HFFc6 (cell line): ENCODE measurements around the gene TLR7. TPM values are rescaled to one million over a fixed set of nuclear protein-coding genes. Genes with fewer than 3 reads are reported as not detected.

Source experiments
- DNase-seq: peaks from one replicate; pipeline ENCODE4 v3.0.0-alpha.2; 2018
- H3K27ac Mint-ChIP-seq: 2 replicates; pipeline ENCODE4 v1.8.0; 2020; ENCODE audit warnings: mild to moderate bottlenecking, mixed read lengths
- H3K27me3 Mint-ChIP-seq: 2 replicates; pipeline ENCODE4 v1.8.0; 2021; ENCODE audit warnings: mild to moderate bottlenecking, moderate library complexity, mixed read lengths; ENCODE audit not compliant: insufficient read depth
- H3K36me3 Mint-ChIP-seq: 2 replicates; pipeline ENCODE4 v1.8.0; 2021; ENCODE audit warnings: low read depth, mixed read lengths
- H3K4me1 Mint-ChIP-seq: 2 replicates; pipeline ENCODE4 v1.8.0; 2020; ENCODE audit warnings: low read depth, mixed read lengths
- H3K4me3 Mint-ChIP-seq: 2 replicates; pipeline ENCODE4 v1.8.0; 2020; ENCODE audit warnings: mild to moderate bottlenecking, moderate library complexity, mixed read lengths
- H3K9me3 Mint-ChIP-seq: 2 replicates; pipeline ENCODE4 v1.8.0; 2020; ENCODE audit warnings: mild to moderate bottlenecking, mixed read lengths
- total RNA-seq, 6 experiments: library from RNA; stranded (reverse); fragmentation: NEBNext Ultra II Directional; extraction: Animal tissue kit (Norgen Biotek cat#: 25700); gene quantifications; 2 replicates in 1 of 6; 3 replicates in 5 of 6; pipeline ENCODE4 v1.2.3, GENCODE V29; 2021
- TF ChIP-seq, protein P1 (sequence below): fragments of 200-600 bp; sonication (generic); IDR thresholded peaks from 2 replicates; pipeline ENCODE4 v1.5.0; 2021; ENCODE audit warnings: antibody characterized with exemption, mild to moderate bottlenecking

TLR7 gene
- total RNA-seq, 6 experiments from 2014 or later: not detected

- TF ChIP-seq, protein P1, sequence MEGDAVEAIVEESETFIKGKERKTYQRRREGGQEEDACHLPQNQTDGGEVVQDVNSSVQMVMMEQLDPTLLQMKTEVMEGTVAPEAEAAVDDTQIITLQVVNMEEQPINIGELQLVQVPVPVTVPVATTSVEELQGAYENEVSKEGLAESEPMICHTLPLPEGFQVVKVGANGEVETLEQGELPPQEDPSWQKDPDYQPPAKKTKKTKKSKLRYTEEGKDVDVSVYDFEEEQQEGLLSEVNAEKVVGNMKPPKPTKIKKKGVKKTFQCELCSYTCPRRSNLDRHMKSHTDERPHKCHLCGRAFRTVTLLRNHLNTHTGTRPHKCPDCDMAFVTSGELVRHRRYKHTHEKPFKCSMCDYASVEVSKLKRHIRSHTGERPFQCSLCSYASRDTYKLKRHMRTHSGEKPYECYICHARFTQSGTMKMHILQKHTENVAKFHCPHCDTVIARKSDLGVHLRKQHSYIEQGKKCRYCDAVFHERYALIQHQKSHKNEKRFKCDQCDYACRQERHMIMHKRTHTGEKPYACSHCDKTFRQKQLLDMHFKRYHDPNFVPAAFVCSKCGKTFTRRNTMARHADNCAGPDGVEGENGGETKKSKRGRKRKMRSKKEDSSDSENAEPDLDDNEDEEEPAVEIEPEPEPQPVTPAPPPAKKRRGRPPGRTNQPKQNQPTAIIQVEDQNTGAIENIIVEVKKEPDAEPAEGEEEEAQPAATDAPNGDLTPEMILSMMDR: no peak
- H3K9me3 Mint-ChIP-seq: no peaks in the 10 kb centered on the region
- DNase-seq: no peak
These were observed 23.6 kb downstream of the TLR7 start for GRCh38 chrX:12890467-12890866.

GRCh38 chrX:12891171-12891570, 24.3 kb downstream of the TLR7 start:
- Mint-ChIP-seq H3K9me3 (no peaks in the 10 kb centered on the region), H3K4me1 (no peaks in the 10 kb centered on the region; the same call in 1 of the 2 replicates), H3K27ac (no peak overlapping the region), H3K27me3 (no peaks in the 10 kb centered on the region; the same call in none of the 2 replicates), H3K36me3 (no peaks in the 10 kb centered on the region), H3K4me3 (no peak overlapping the region)
- no peak for DNase-seq
- TF ChIP-seq, protein P1: no peak

More at GRCh38 chrX:12890467-12890866, 23.6 kb downstream of the TLR7 start:
- Mint-ChIP-seq H3K4me1 (no peaks in the 10 kb centered on the region; the same call in 1 of the 2 replicates), H3K27me3 (peaks cover 1% of the 10 kb centered on the region), H3K27ac (no peak overlapping the region), H3K36me3 (no peaks in the 10 kb centered on the region), H3K4me3 (no peak overlapping the region)

DNA sequence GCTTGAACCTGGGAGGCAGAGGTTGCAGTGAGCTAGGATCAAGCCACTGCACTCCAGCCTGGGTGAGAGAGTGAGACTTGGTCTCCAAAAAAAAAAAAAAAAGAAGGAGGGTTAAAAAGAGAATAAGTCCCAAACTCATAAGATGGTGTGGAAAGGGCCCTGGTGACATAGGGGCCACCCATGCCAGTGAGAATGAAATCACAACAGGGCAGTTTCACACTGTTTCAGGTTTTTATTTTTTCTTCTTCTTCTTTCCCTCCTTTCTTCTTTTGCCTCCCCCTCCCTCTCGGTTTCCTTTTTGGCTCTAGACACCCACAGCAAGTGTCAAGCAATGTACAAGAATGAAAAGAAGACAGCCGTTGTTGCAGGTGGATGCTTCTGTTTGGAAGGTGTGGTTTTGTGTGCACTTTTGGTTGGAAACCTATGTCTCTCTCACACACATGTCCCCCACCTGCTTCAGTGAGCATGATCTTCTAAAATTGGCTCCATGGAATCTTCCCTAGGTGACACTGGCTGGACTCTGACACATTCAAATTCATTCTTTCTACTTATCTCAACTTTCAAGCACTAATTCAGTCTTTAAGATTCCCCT, 25.1 kb downstream of the TLR7 start:
- Mint-ChIP-seq H3K4me1 (no peaks in the 10 kb centered on the region; the same call in 1 of the 2 replicates), H3K9me3 (no peaks in the 10 kb centered on the region), H3K27ac (no peak overlapping the region), H3K4me3 (no peak overlapping the region), H3K27me3 (no peaks in the 10 kb centered on the region; the same call in 1 of the 2 replicates), H3K36me3 (no peaks in the 10 kb centered on the region)
- no peak for DNase-seq
- TF ChIP-seq, protein P1: no peak

GRCh38 chrX:12892716-12893115, 25.8 kb downstream of the TLR7 start:
- TF ChIP-seq, protein P1: no peak
- Mint-ChIP-seq H3K4me3 (no peak overlapping the region), H3K36me3 (no peaks in the 10 kb centered on the region), H3K4me1 (no peaks in the 10 kb centered on the region; the same call in 1 of the 2 replicates), H3K27me3 (no peaks in the 10 kb centered on the region; the same call in 1 of the 2 replicates), H3K27ac (no peak overlapping the region), H3K9me3 (no peaks in the 10 kb centered on the region)
- no peak for DNase-seq

DNA sequence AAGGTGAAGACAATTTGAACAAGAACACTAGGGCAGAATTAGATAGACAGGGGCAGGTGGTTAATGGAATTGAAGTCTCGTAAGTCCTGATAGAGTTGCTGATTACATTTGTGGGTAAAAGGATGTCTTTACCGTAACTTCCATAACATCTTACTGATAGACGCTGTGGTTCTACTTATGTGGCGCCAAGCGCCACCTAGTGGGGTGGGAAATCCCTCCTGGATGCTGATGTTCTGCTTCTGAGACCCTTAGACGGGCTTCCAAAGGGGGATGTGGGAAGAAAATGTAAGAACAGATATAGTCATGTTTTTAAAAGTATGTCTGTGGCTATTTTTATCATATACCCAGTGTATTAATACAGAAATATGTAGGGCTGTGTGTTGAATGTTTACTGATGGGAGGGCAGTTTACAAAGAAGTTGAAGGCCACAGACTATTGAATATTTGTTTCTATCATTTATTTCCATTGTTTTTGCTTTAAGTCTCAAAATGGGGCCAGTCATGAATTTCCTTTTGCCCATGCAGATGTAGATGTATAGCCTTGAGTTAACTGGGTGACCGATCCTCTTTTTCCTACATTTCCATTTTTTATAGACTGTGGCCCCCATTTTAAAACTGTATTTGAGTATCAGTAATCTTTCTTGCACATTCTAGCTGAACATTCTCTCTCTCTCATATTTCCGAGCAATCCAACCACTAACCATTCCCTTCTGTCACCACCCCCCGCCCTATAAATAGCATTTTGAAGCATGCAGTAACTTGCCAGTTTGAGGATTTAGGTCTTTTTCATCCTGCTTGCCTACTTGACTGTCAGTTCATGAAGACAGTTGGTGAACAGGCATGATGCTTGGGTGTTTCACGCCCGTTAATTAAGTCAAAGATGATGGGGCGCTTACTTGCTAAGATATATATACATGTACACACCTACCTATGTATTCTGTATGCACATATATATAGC, 27.5 kb downstream of the TLR7 start:
- DNase-seq: no peak
- no peak overlapping the region for H3K4me3 Mint-ChIP-seq
- no peak overlapping the region for H3K27ac Mint-ChIP-seq
- H3K27me3 Mint-ChIP-seq: no peaks in the 10 kb centered on the region
- H3K9me3 Mint-ChIP-seq: no peaks in the 10 kb centered on the region
- H3K36me3 Mint-ChIP-seq: no peaks in the 10 kb centered on the region
- TF ChIP-seq, protein P1: peak; percentile 77
- no peaks in the 10 kb centered on the region; the same call in 1 of the 2 replicates for H3K4me1 Mint-ChIP-seq
